Measurements from ENCODE around the gene TIE1. TPM values are rescaled to one million over a fixed set of nuclear protein-coding genes. Genes with fewer than 3 reads are reported as not detected.

Gene TIE1
- total RNA-seq, 1 experiment from 2014 or later: 1.2 TPM

- Histone ChIP-seq H2BK5ac (ENCODE audit: insufficient read length, low read length) (no peak overlapping the region), H4K91ac (ENCODE audit: insufficient read length, low read depth, low read length) (no peak overlapping the region), H2BK15ac (ENCODE audit: low read depth, low read length) (no peak overlapping the region), H4K8ac (replicated peaks; ENCODE audit: insufficient read length, low read depth, low read length) (no peak overlapping the region), H3K14ac (ENCODE audit: insufficient read depth, low read length) (no peak overlapping the region), H4K5ac (ENCODE audit: insufficient read length, low read depth, low read length) (no peak overlapping the region), H3K23ac (ENCODE audit: insufficient read length, low read depth, low read length) (no peak overlapping the region), H2BK20ac (ENCODE audit: low read depth, low read length, poor library complexity, severe bottlenecking) (no peak overlapping the region), H2BK12ac (ENCODE audit: insufficient read length, low read depth, low read length) (no peak overlapping the region), H2BK120ac (ENCODE audit: low read depth, low read length, poor library complexity, severe bottlenecking) (no peak overlapping the region), H2AFZ (ENCODE audit: low read length) (no peak overlapping the region), H3K4me2 (ENCODE audit: insufficient read depth, insufficient read length, low read length) (no peak overlapping the region), H3K9ac (ENCODE audit: extremely low read depth, insufficient read length, low read length) (no peak overlapping the region), H3K9me3 (ENCODE audit: control insufficient read depth, low read depth, low read length) (no peaks in the 10 kb centered on the region), H3K4ac (ENCODE audit: low read depth, low read length) (no peak overlapping the region), H4K20me1 (ENCODE audit: control insufficient read depth, insufficient read depth, insufficient read length) (no peaks in the 10 kb centered on the region), H3K79me1 (ENCODE audit: insufficient read depth, low read depth, low read length, poor library complexity, severe bottlenecking) (no peaks in the 10 kb centered on the region), H3K27ac (ENCODE audit: insufficient read length, low read depth, low read length) (no peak overlapping the region), H2AK5ac (ENCODE audit: insufficient read length, low read length) (no peak overlapping the region), H3K56ac (ENCODE audit: insufficient read length, low read depth, low read length) (no peak overlapping the region), H3K23me2 (ENCODE audit: insufficient read length, low read depth, low read length, poor library complexity, severe bottlenecking) (no peaks in the 10 kb centered on the region), H3K79me2 (ENCODE audit: insufficient read depth, low read length) (no peaks in the 10 kb centered on the region), H3T11ph (ENCODE audit: low read length) (no peak overlapping the region), H3K4me1 (ENCODE audit: insufficient read depth, low read length) (no peaks in the 10 kb centered on the region), H3K27me3 (ENCODE audit: insufficient read depth, low read length) (no peaks in the 10 kb centered on the region), H3K18ac (ENCODE audit: insufficient read length, low read depth, low read length) (no peak overlapping the region)
- DNase-seq: no peak
- H3K27ac Mint-ChIP-seq: no peak overlapping the region
- H3K4me1 Mint-ChIP-seq: peaks cover 13 to 17% of the 10 kb centered on the region in 2 experiments
- no peaks in the 10 kb centered on the region for H3K36me3 Mint-ChIP-seq (ENCODE audit: insufficient read depth in 1 of 3, low read depth in 3 of 3)
- no CpG with 5 or more reads among the region's 3 CpGs for WGBS (ENCODE audit: extremely low coverage, insufficient read length, low lambda C conversion rate)
- peaks cover 2% of the 10 kb centered on the region in 2 experiments; a peak in 1 of 5 replicates for H3K9me3 Mint-ChIP-seq
- no peak for TF ChIP-seq CTCF (conservative IDR thresholded peaks at IDR 0.05)
- no peak overlapping the region for H3K4me3 Mint-ChIP-seq
- H3K27me3 Mint-ChIP-seq (ENCODE audit: low read depth): no peaks in the 10 kb centered on the region; the same call in none of the 2 replicates
Observed at GRCh38 chr1:43319766-43320165, 19.0 kb downstream of the TIE1 start.
